GM23248 (cell line): ENCODE data around the gene NR3C2. TPM values are rescaled to one million over a fixed set of nuclear protein-coding genes. Genes with fewer than 3 reads are reported as not detected.

ENCODE experiments used
- DNase-seq: peaks from one replicate; pipeline ENCODE4 v3.0.0-alpha.2; 2015
- H2AFZ ChIP-seq: fragments of 200-600 bp; sonication (generic); 2 replicates; pipeline ENCODE4 v1.6.1; 2016; ENCODE audit warnings: antibody characterized with exemption
- H3F3A ChIP-seq: fragments of 200-600 bp; sonication (generic); 2 replicates; pipeline ENCODE4 v1.6.1; 2016; ENCODE audit warnings: mild to moderate bottlenecking, antibody characterized with exemption, mixed run types; ENCODE audit not compliant: insufficient read depth
- H3K27ac ChIP-seq: fragments of 200-600 bp; sonication (generic); 2 replicates; pipeline ENCODE4 v1.5.1; 2016; ENCODE audit warnings: mild to moderate bottlenecking
- H3K27me3 ChIP-seq: fragments of 200-600 bp; sonication (generic); replicated peaks from 2 replicates; pipeline ENCODE4 v1.6.1; 2016; ENCODE audit warnings: mild to moderate bottlenecking; ENCODE audit not compliant: insufficient read depth
- H3K36me3 ChIP-seq: fragments of 200-600 bp; sonication (generic); 2 replicates; pipeline ENCODE4 v1.6.1; 2016; ENCODE audit warnings: low read depth, mild to moderate bottlenecking
- H3K4me1 ChIP-seq: fragments of 200-600 bp; sonication (generic); 2 replicates; pipeline ENCODE4 v1.6.1; 2016; ENCODE audit warnings: mild to moderate bottlenecking; ENCODE audit not compliant: insufficient read depth
- H3K4me2 ChIP-seq: fragments of 200-600 bp; sonication (generic); one replicate; pipeline ENCODE4 v1.6.1; 2016; ENCODE audit warnings: mild to moderate bottlenecking; ENCODE audit not compliant: unreplicated experiment
- H3K4me3 ChIP-seq: fragments of 200-600 bp; sonication (generic); 2 replicates; pipeline ENCODE4 v1.5.1; 2016; ENCODE audit warnings: mild to moderate bottlenecking
- H3K79me2 ChIP-seq: fragments of 200-600 bp; sonication (generic); 2 replicates; pipeline ENCODE4 v1.6.1; 2016; ENCODE audit warnings: mild to moderate bottlenecking; ENCODE audit not compliant: insufficient read depth
- H3K9ac ChIP-seq: fragments of 200-600 bp; sonication (generic); 2 replicates; pipeline ENCODE4 v1.6.1; 2016; ENCODE audit warnings: mild to moderate bottlenecking
- H3K9me2 ChIP-seq: fragments of 200-600 bp; sonication (generic); 2 replicates; pipeline ENCODE4 v1.6.1; 2016; ENCODE audit warnings: mixed run types, mild to moderate bottlenecking, moderate library complexity; ENCODE audit not compliant: insufficient read depth
- H3K9me3 ChIP-seq: fragments of 200-600 bp; sonication (generic); one replicate; pipeline ENCODE4 v1.6.1; 2017; ENCODE audit warnings: low read depth
- H4K20me1 ChIP-seq: fragments of 200-600 bp; sonication (generic); 2 replicates; pipeline ENCODE4 v1.6.0; 2016; ENCODE audit not compliant: insufficient read depth
- EZH2 ChIP-seq: fragments of 200-600 bp; sonication (generic); IDR thresholded peaks from 2 replicates; pipeline ENCODE4 v1.6.1; 2018; ENCODE audit warnings: antibody characterized with exemption, mild to moderate bottlenecking; ENCODE audit not compliant: insufficient read depth, poor library complexity, severe bottlenecking
- EZH2phosphoT487 ChIP-seq: fragments of 200-600 bp; sonication (generic); IDR thresholded peaks from 2 replicates; pipeline ENCODE4 v1.6.1; 2018; ENCODE audit warnings: antibody characterized with exemption, moderate library complexity, mild to moderate bottlenecking, low read depth; ENCODE audit not compliant: insufficient read depth
- WGBS, 2 experiments: methylation state at CpG; one replicate each; pipeline ENCODE4 v1.1.6; 2015 to 2017; ENCODE audit warnings: low lambda C conversion rate in 2 of 2, low coverage in 1 of 2; ENCODE audit errors: missing lambda C conversion rate in 2 of 2; 5-methylcytosine and 5-hydroxymethylcytosine counted together
- in situ Hi-C: fragments of 300-500 bp; cut with MboI; formaldehyde crosslinking; loops from 2 replicates; pipeline ENCODE4 v1.15.0; 2020
- polyA plus RNA-seq: library from polyadenylated mRNA; unstranded; fragments of >200 nt; fragmentation: Nextera tagmentation; extraction: Ambion mirVana; gene quantifications from 2 replicates; pipeline ENCODE4 v1.2.1, GENCODE V29; 2016
- total RNA-seq: library from RNA; depleted of rRNA; stranded (reverse); fragments of >200 nt; shearing (Covaris generic); gene quantifications from 2 replicates; pipeline ENCODE4 v1.2.3, GENCODE V29; 2014

Gene NR3C2
- total and polyA plus RNA-seq, 2 experiments from 2014 or later = 0.04 TPM; not detected in 1

DNA sequence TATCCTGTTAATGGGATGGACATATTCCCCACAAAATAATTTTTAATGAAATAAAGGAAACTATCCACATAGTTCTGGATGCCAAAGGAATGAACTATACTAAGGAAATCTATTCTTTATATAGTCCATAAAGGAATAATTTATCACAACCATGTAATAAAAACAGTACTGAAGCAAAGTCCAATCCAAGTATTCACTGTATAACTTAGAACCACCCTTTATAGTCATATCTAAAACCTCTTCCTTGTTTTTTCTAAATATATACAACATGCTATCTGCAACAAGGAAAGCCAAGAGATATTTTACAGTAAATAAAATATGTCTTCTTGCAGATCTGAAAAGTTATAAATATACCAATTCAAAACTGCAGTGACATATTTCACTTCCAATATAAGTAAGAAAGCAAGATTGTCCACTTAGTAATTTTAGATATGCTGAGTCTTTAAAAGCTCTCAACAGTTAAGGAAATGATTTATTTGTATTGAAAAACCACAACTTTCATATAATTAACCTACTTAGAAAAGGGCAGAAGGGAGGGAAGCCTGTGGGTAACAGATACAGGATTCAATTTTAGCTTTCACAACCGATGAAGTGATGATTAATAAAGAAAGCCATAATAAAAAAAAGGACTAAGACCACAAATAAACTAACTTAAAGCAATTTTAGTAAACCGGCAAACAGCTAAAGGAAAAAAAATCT is 8.0 kb downstream of the NR3C2 start:
- in situ Hi-C loops = no loop called here
- Histone ChIP-seq H3K4me3 (no peak overlapping the region), H3K79me2 (no peaks in the 10 kb centered on the region), H3K36me3 (no peaks in the 10 kb centered on the region), H3K9me3 (no peaks in the 10 kb centered on the region), H2AFZ (no peak overlapping the region), H3K4me2 (no peak overlapping the region), H3K9ac (no peak overlapping the region), H3K4me1 (no peaks in the 10 kb centered on the region), H4K20me1 (no peaks in the 10 kb centered on the region), H3F3A (no peaks in the 10 kb centered on the region), H3K9me2 (no peaks in the 10 kb centered on the region), H3K27ac (no peak overlapping the region), H3K27me3 (peaks cover 5% of the 10 kb centered on the region; the same call in 1 of the 2 replicates)
- no peak for DNase-seq
- WGBS, 2 experiments = 47 to 60% methylated on average over 2 of the region's 2 CpGs
- TF ChIP-seq EZH2phosphoT487 (no peak), EZH2 (no peak)

DNA sequence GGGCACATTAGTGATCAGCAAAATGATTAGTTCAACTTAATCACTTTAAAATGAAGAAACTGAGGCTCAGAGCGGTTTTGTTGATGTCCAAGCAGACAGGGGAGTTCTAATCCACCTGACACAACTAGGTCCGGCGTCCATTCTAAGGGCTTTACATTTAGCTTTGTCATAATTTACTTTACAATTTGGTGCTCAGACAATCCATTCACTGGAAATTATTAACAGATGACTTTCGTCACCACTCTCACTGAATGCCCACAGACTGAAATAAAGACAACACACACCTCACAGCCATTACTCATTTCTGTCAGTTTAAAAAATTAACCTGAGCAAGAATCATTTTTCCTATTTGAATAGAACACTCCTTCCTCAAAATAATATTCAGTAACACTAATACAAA is 10.8 kb downstream of the NR3C2 start:
- no peaks in the 10 kb centered on the region for H3K27me3 ChIP-seq
- no peaks in the 10 kb centered on the region for H3F3A ChIP-seq
- no peaks in the 10 kb centered on the region for H3K79me2 ChIP-seq
- no peak overlapping the region for H3K4me2 ChIP-seq
- no peak for TF ChIP-seq EZH2
- no peak for TF ChIP-seq EZH2phosphoT487
- H3K4me3 ChIP-seq = no peak overlapping the region
- no peaks in the 10 kb centered on the region for H3K9me3 ChIP-seq
- H3K36me3 ChIP-seq = no peaks in the 10 kb centered on the region
- in situ Hi-C loops = no loop called here
- H3K4me1 ChIP-seq = no peaks in the 10 kb centered on the region
- 64 to 73% methylated on average over 4 of the region's 4 CpGs for WGBS, 2 experiments
- H2AFZ ChIP-seq = no peak overlapping the region
- no peaks in the 10 kb centered on the region for H4K20me1 ChIP-seq
- DNase-seq = no peak
- no peak overlapping the region for H3K27ac ChIP-seq
- H3K9ac ChIP-seq = no peak overlapping the region
- no peaks in the 10 kb centered on the region for H3K9me2 ChIP-seq

DNA sequence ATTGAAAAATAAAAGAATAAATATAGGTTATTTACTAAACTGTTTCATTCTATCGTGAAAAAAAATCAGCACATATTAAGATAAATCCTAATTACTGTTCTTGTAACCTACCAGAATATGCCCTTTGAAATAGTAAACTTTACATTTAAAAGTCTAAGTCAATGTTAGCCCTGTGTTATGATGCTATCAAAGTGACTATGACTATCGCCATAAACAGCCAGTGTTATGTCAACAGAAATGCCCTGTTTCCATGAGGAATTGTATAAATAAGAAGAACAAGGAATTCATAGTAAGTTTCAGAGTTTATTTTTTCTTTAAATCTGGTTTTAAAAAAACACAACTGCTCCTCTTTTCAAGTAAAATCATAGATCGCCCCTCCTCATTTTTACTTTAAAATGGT is 11.4 kb downstream of the NR3C2 start:
- Histone ChIP-seq H3F3A (no peaks in the 10 kb centered on the region), H3K4me1 (no peaks in the 10 kb centered on the region), H3K79me2 (no peaks in the 10 kb centered on the region), H4K20me1 (no peaks in the 10 kb centered on the region), H3K4me2 (no peak overlapping the region), H2AFZ (no peak overlapping the region), H3K27me3 (no peaks in the 10 kb centered on the region), H3K9ac (no peak overlapping the region), H3K9me2 (no peaks in the 10 kb centered on the region), H3K36me3 (no peaks in the 10 kb centered on the region), H3K27ac (no peak overlapping the region), H3K9me3 (no peaks in the 10 kb centered on the region), H3K4me3 (no peak overlapping the region)
- WGBS, 2 experiments = 81 to 84% methylated on average over 3 of the region's 3 CpGs
- DNase-seq = no peak
- TF ChIP-seq EZH2 (no peak), EZH2phosphoT487 (no peak)
- in situ Hi-C loops = no loop called here

DNA sequence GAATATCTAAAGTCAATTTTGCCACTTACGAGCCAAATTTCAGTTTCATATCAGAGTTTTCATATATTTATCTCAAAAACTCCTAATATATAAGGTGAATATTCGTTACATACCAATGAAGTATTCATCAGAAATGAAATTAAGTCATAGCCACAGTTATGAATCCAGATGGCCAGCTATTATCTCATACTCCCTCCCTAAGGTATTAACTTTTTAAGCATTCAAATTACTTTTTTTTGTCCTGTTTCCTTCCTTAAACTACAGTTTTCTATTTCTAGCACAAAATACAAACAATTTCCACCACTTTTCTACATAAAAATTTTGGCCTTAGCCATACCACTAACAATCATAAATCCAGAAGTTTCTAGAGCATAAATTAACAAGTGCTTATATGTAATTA is 13.0 kb downstream of the NR3C2 start:
- no peak for DNase-seq
- in situ Hi-C loops = no loop called here

More for the DNA sequence above, 13.0 kb downstream of the NR3C2 start:
- Histone ChIP-seq H3K9me2 (no peaks in the 10 kb centered on the region), H3K4me1 (no peaks in the 10 kb centered on the region), H2AFZ (no peak overlapping the region), H3K4me3 (no peak overlapping the region), H3K36me3 (no peaks in the 10 kb centered on the region), H3K9me3 (no peaks in the 10 kb centered on the region), H3K27me3 (no peaks in the 10 kb centered on the region), H3K4me2 (no peak overlapping the region), H3K9ac (no peak overlapping the region), H4K20me1 (no peaks in the 10 kb centered on the region), H3K27ac (no peak overlapping the region), H3K79me2 (no peaks in the 10 kb centered on the region), H3F3A (no peaks in the 10 kb centered on the region)
- WGBS, 2 experiments = 32 to 40% methylated on average over 2 of the region's 2 CpGs
- TF ChIP-seq EZH2phosphoT487 (no peak), EZH2 (no peak)
